Activated naive CD4-positive, alpha-beta T cell treated with anti-CD3 and anti-CD28 coated beads, Interleukin-2, amount 50 U/mL, for 16 hours (primary cell): Measurements from ENCODE around the gene LILRA1.
"Not testable (repeated sequence)": the region's sequence is repeated elsewhere in the genome, so short reads cannot be mapped to it uniquely, and the experiment has no call there.

Experiments
- DNase-seq: peaks from one replicate; pipeline ENCODE4 v3.0.0-alpha.2; 2020

LILRA1 gene

GRCh38 chr19:54627912-54628311 is 34.5 kb downstream of the LILRA1 start:
- not testable (repeated sequence) for DNase-seq

GRCh38 chr19:54630262-54630661 is 36.8 kb downstream of the LILRA1 start, which contains the start of gene LILRB1:
LILRB1 (plus strand) TSS chr19:54630484; CDS start chr19:54631074, 590 bp downstream.
- not testable (repeated sequence) for DNase-seq

- no peak for DNase-seq
These were observed 37.4 kb downstream of the LILRA1 start for GRCh38 chr19:54630782-54631181.

GRCh38 chr19:54631489-54632337 is 38.3 kb downstream of the LILRA1 start:
- DNase-seq, result not testable (repeated sequence)

- not testable (repeated sequence) for DNase-seq
These were observed 39.1 kb downstream of the LILRA1 start for GRCh38 chr19:54632517-54632916.

- DNase-seq, result no peak
These were observed 40.0 kb downstream of the LILRA1 start for GRCh38 chr19:54633401-54633800.

- DNase-seq, result not testable (repeated sequence)
These were observed 42.6 kb downstream of the LILRA1 start for GRCh38 chr19:54636081-54636480.

- DNase-seq, result no peak
These were observed 45.3 kb downstream of the LILRA1 start for GRCh38 chr19:54638683-54639082.

GRCh38 chr19:54642953-54643352 is 49.5 kb downstream of the LILRA1 start:
- DNase-seq, result not testable (repeated sequence)

GRCh38 chr19:54643583-54643982 is 50.2 kb downstream of the LILRA1 start:
- not testable (repeated sequence) for DNase-seq

GRCh38 chr19:54644056-54644455 is 50.6 kb downstream of the LILRA1 start:
- DNase-seq, result no peak

GRCh38 chr19:54646331-54646841 is 53.0 kb downstream of the LILRA1 start:
- DNase-seq, result no peak

- no peak for DNase-seq
These were observed 54.7 kb downstream of the LILRA1 start for GRCh38 chr19:54648129-54648528.

GRCh38 chr19:54650108-54650655 is 56.8 kb downstream of the LILRA1 start:
- DNase-seq, result no peak
